LNCaP clone FGC (cell line): ENCODE data around the gene NKX2-3.
A peak's percentile ranks its signal among the peaks of the same experiment; 100 is the strongest.

Experiments used
- DNase-seq: peaks from one replicate; pipeline ENCODE4 v3.0.0-alpha.2; 2011; ENCODE audit warnings: low read depth
- H3K4me3 ChIP-seq: 2 replicates; pipeline ENCODE4 v1.5.1; 2011; ENCODE audit warnings: mild to moderate bottlenecking, low read depth, low read length, control low read depth
- CTCF ChIP-seq: IDR thresholded peaks from 2 replicates; pipeline ENCODE4 v1.5.1; 2012; ENCODE audit warnings: mild to moderate bottlenecking; ENCODE audit not compliant: control insufficient read depth, insufficient read depth; ENCODE audit errors: extremely low read depth

NKX2-3 gene

GRCh38 chr10:99569961-99570360, 37.2 kb downstream of the NKX2-3 start:
- no peak overlapping the region for H3K4me3 ChIP-seq
- no peak for DNase-seq
- TF ChIP-seq CTCF = no peak

- no peak overlapping the region for H3K4me3 ChIP-seq
- DNase-seq = no peak
- TF ChIP-seq CTCF = no peak
These were observed 39.1 kb downstream of the NKX2-3 start for GRCh38 chr10:99571816-99572215.

GRCh38 chr10:99573790-99574189, 41.0 kb downstream of the NKX2-3 start:
- TF ChIP-seq CTCF = no peak
- H3K4me3 ChIP-seq = no peak overlapping the region
- peak; percentile 42 for DNase-seq

GRCh38 chr10:99579971-99580370, 47.2 kb downstream of the NKX2-3 start:
- TF ChIP-seq CTCF = no peak
- DNase-seq = no peak
- H3K4me3 ChIP-seq = no peak overlapping the region

GRCh38 chr10:99582255-99582770, 49.6 kb downstream of the NKX2-3 start:
- H3K4me3 ChIP-seq = no peak overlapping the region
- DNase-seq = no peak
- TF ChIP-seq CTCF = no peak

GRCh38 chr10:99583687-99584086, 50.9 kb downstream of the NKX2-3 start:
- no peak for DNase-seq

More at GRCh38 chr10:99583687-99584086, 50.9 kb downstream of the NKX2-3 start:
- H3K4me3 ChIP-seq = no peak overlapping the region
- TF ChIP-seq CTCF = no peak
